Thoracic aorta (tissue), 2 donors: ENCODE measurements around the gene ATP6V1E1. TPM values are rescaled to one million over a fixed set of nuclear protein-coding genes. Genes with fewer than 3 reads are reported as not detected.

Source experiments
- ATAC-seq: fragments of 150-250 bp; one replicate; pipeline ENCODE4 v1.8.0; 2017; ENCODE audit warnings: low read depth; ENCODE audit not compliant: insufficient number of reproducible peaks, low FRiP score
- DNase-seq: peaks from one replicate; pipeline ENCODE4 v3.0.0-alpha.2; 2020; ENCODE audit warnings: low spot score
- H3K27ac ChIP-seq, 2 donors: fragments of 200-600 bp; sonication (generic); 1 replicate in 1 of 2; 2 replicates in 1 of 2; pipeline ENCODE4 v1.5.1; 2016; ENCODE audit warnings: mild to moderate bottlenecking in 2 of 2, moderate library complexity in 2 of 2
- H3K27me3 ChIP-seq: fragments of 200-600 bp; sonication (generic); replicated peaks from 2 replicates; pipeline ENCODE4 v1.6.0; 2016; ENCODE audit warnings: mild to moderate bottlenecking; ENCODE audit not compliant: insufficient read depth
- H3K36me3 ChIP-seq: fragments of 200-600 bp; sonication (generic); one replicate; pipeline ENCODE4 v1.5.1; 2016
- H3K4me1 ChIP-seq, 2 donors: fragments of 200-600 bp; sonication (generic); 1 replicate in 1 of 2; 2 replicates in 1 of 2; pipeline versions ENCODE4 v1.5.1 to v1.6.0; 2016; ENCODE audit warnings: low read depth in 2 of 2, mild to moderate bottlenecking in 1 of 2; ENCODE audit not compliant: control insufficient read depth in 1 of 2
- H3K4me3 ChIP-seq: fragments of 200-600 bp; sonication (generic); 2 replicates; pipeline ENCODE4 v1.5.1; 2016; ENCODE audit warnings: mild to moderate bottlenecking
- H3K9me3 ChIP-seq: fragments of 200-600 bp; sonication (generic); 2 replicates; pipeline ENCODE4 v1.5.1; 2016
- CTCF ChIP-seq: fragments of 200-600 bp; sonication (generic); IDR thresholded peaks from one replicate; pipeline ENCODE4 v1.5.1; 2019; ENCODE audit warnings: antibody characterized with exemption
- total RNA-seq, 2 donors: library from RNA; depleted of rRNA; stranded (reverse); fragments of >200 nt; gene quantifications; one replicate each; pipeline versions ENCODE4 v1.1.0 to v1.2.3, GENCODE V29; 2016

Gene ATP6V1E1
- total RNA-seq, 2 donors from 2014 or later: 102 to 124 TPM

GRCh38 chr22:17562906-17563870 is 65.4 kb downstream of the ATP6V1E1 start, which contains the start of gene SLC25A18:
SLC25A18 (plus strand) TSS chr22:17563498; CDS start chr22:17579945, 16,447 bp downstream.
- H3K9me3 ChIP-seq: no peaks in the 10 kb centered on the region
- no peaks in the 10 kb centered on the region for H3K27me3 ChIP-seq
- peak; percentile 17 for TF ChIP-seq CTCF
- no peaks in the 10 kb centered on the region for H3K36me3 ChIP-seq
- ATAC-seq: no peak
- peak within 1 kb of the TSS; percentile 2 for H3K4me3 ChIP-seq
- peaks cover 4 to 22% of the 10 kb centered on the region in 2 donors for H3K4me1 ChIP-seq
- H3K27ac ChIP-seq: peak within 1 kb of the TSS in 1 of 2 donors; percentile 11
- no peak for DNase-seq

DNA sequence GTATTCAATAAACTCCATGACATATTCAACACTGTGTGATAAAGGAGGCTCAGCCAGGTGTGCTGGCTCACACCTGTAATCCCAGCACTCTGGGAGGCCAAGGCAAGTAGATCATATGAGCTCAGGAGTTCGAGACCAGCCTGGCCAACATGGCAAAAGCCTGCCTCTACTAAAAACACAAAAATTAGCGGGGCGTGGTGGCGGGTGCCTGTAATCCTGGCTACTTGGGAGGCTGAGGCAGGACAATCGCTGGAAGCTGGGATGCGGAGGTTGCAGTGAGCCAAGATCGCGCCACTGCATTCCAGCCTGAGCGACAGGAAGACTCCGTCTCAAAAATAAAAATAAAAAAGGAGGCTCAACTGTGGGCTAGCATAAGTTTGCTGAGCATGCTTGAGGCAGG is 69.4 kb downstream of the ATP6V1E1 start:
- DNase-seq: no peak

GRCh38 chr22:17554814-17555213 is 73.7 kb downstream of the ATP6V1E1 start:
- Histone ChIP-seq H3K27me3 (no peaks in the 10 kb centered on the region), H3K4me3 (no peak overlapping the region), H3K9me3 (no peaks in the 10 kb centered on the region), H3K4me1 (no peaks in the 10 kb centered on the region), H3K36me3 (no peaks in the 10 kb centered on the region), H3K27ac (no peak overlapping the region)
- ATAC-seq: no peak
- no peak for DNase-seq
- TF ChIP-seq CTCF: no peak

More for the DNA sequence above, 69.4 kb downstream of the ATP6V1E1 start:
- Histone ChIP-seq H3K4me1 (peaks cover 4 to 22% of the 10 kb centered on the region in 2 donors), H3K4me3 (no peak overlapping the region), H3K27ac (no peak overlapping the region), H3K36me3 (no peaks in the 10 kb centered on the region), H3K27me3 (no peaks in the 10 kb centered on the region), H3K9me3 (no peaks in the 10 kb centered on the region)
- ATAC-seq: no peak
- no peak for TF ChIP-seq CTCF

GRCh38 chr22:17552737-17553136 is 75.8 kb downstream of the ATP6V1E1 start:
- TF ChIP-seq CTCF: no peak
- no peak for DNase-seq
- Histone ChIP-seq H3K4me1 (no peaks in the 10 kb centered on the region), H3K36me3 (no peaks in the 10 kb centered on the region), H3K9me3 (no peaks in the 10 kb centered on the region), H3K27ac (no peak overlapping the region), H3K4me3 (no peak overlapping the region), H3K27me3 (no peaks in the 10 kb centered on the region)
- no peak for ATAC-seq

DNA sequence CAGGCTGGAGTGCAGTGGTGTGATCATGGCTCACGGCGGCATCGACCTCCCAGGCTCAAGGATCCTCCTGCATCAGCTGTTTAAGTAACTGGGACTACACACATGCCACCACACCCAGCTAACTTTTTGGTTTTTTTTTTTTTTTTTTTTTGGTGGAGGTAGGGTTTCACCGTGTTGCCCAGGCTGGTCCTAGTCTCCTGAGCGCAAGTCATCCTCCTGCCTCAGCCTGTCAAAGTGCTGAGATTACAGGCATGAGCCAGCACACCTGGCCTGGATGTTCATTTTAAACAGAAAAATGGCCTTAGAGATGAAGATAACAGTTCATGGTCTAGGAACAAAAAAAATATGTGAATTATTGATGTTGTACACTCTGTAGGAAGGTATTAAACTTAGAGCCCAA is 78.9 kb downstream of the ATP6V1E1 start:
- Histone ChIP-seq H3K27ac (no peak overlapping the region), H3K9me3 (no peaks in the 10 kb centered on the region), H3K4me1 (no peaks in the 10 kb centered on the region), H3K36me3 (no peaks in the 10 kb centered on the region), H3K27me3 (no peaks in the 10 kb centered on the region), H3K4me3 (no peak overlapping the region)
- TF ChIP-seq CTCF: no peak
- no peak for DNase-seq
- no peak for ATAC-seq
